GM18867 (cell line): ENCODE results near the gene NDUFB7.

Source experiments
- ATAC-seq: cut with Tn5 transposase; IDR thresholded peaks from one replicate; pipeline ENCODE4 v1.9.1; 2021; ENCODE audit warnings: mild to moderate bottlenecking, moderate library complexity; ENCODE audit not compliant: unreplicated experiment

The NDUFB7 gene

GRCh38 chr19:14528419-14529253 lies 43.2 kb downstream of the NDUFB7 start:
- ATAC-seq: no peak

- ATAC-seq: no peak
Observed at GRCh38 chr19:14526423-14526822, 45.4 kb downstream of the NDUFB7 start.

- ATAC-seq: no peak
Observed at GRCh38 chr19:14525729-14526128, 46.1 kb downstream of the NDUFB7 start.

- ATAC-seq: no peak
Observed at GRCh38 chr19:14520543-14520942, 51.3 kb downstream of the NDUFB7 start.

- no peak for ATAC-seq
Observed at GRCh38 chr19:14519860-14520407, 51.9 kb downstream of the NDUFB7 start.

- no peak for ATAC-seq
Observed at GRCh38 chr19:14519245-14519859, 52.5 kb downstream of the NDUFB7 start.

- ATAC-seq: peak; percentile 63
Observed at GRCh38 chr19:14517840-14518505, 53.9 kb downstream of the NDUFB7 start, which contains the start of gene DNAJB1. DNAJB1 (minus strand) TSS chr19:14518397; CDS start chr19:14518349, 48 bp downstream.

- ATAC-seq: no peak
Observed at GRCh38 chr19:14517446-14517839, 54.4 kb downstream of the NDUFB7 start.

GRCh38 chr19:14516746-14517438 lies 55.0 kb downstream of the NDUFB7 start:
- ATAC-seq: no peak
